Lower lobe of right lung (tissue), 2 donors: ENCODE measurements around the gene LRRC41. TPM values are rescaled to one million over a fixed set of nuclear protein-coding genes. Genes with fewer than 3 reads are reported as not detected.
"Not testable (repeated sequence)": the region's sequence is repeated elsewhere in the genome, so short reads cannot be mapped to it uniquely, and the experiment has no call there.

Experiments
- ATAC-seq, 2 donors: fragments of 200-7000 bp; cut with Tn5 transposase; one replicate each; pipeline ENCODE4 v1.9.1; 2020 to 2022; ENCODE audit warnings: mild to moderate bottlenecking in 2 of 2, moderate library complexity in 2 of 2
- DNase-seq: peaks from one replicate; pipeline ENCODE4 v3.0.0-alpha.2; 2020
- H3K27ac ChIP-seq: fragments of 200-600 bp; one replicate; pipeline ENCODE4 v1.8.0; 2022
- H3K27me3 ChIP-seq: fragments of 200-600 bp; one replicate; pipeline ENCODE4 v1.8.0; 2022; ENCODE audit warnings: low read depth
- H3K36me3 ChIP-seq: fragments of 200-600 bp; one replicate; pipeline ENCODE4 v1.8.0; 2022; ENCODE audit warnings: mild to moderate bottlenecking
- H3K4me1 ChIP-seq: fragments of 200-600 bp; one replicate; pipeline ENCODE4 v1.8.0; 2022
- H3K4me3 ChIP-seq: fragments of 200-600 bp; one replicate; pipeline ENCODE4 v1.8.0; 2022; ENCODE audit warnings: mild to moderate bottlenecking
- H3K9me3 ChIP-seq: fragments of 200-600 bp; one replicate; pipeline ENCODE4 v1.8.0; 2022
- intact Hi-C: fragments of 100-400 bp; cut with DNase I; formaldehyde crosslinking; loops from one replicate; pipeline ENCODE4 v1.11.0; 2022
- total RNA-seq: library from RNA; stranded (reverse); fragmentation: NEBNext Ultra II Directional; extraction: Animal tissue kit (Norgen Biotek cat#: 25700); gene quantifications from one replicate; pipeline ENCODE4 v1.2.1, GENCODE V29; 2021
- TF ChIP-seq, protein P1 (sequence below): fragments of 200-600 bp; IDR thresholded peaks from one replicate; pipeline ENCODE4 v1.8.0; 2022; ENCODE audit warnings: antibody characterized with exemption, mild to moderate bottlenecking
- donor health status: DM: no; HTN: yes; CAD: no; lungs with severe emphysema.

LRRC41 gene
- total RNA-seq, 1 donor from 2014 or later, result 47.6 TPM

DNA sequence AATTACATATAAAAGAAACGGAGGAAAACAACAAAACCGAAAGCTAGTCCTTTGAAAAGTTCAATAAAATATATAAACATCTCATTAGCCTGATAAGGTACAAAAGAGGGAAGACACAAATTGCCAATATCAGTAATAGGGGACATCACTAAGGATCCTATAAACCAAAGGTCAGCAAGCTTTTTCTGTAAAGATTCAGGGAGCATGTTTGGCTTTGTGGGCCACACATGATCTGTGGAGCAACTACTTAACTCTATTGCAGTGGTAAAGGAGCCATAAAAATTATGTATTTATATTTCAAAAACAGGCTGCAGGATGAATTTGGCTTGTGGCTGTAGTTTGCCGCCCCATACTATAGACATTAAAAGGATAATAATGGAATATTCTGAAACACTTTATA is 31.7 kb upstream of the LRRC41 start:
- Histone ChIP-seq H3K4me1 (peaks cover 8% of the 10 kb centered on the region), H3K27ac (no peak overlapping the region), H3K4me3 (no peak overlapping the region), H3K36me3 (no peaks in the 10 kb centered on the region), H3K27me3 (no peaks in the 10 kb centered on the region), H3K9me3 (no peaks in the 10 kb centered on the region)
- ATAC-seq (no peak), DNase-seq (no peak)
- TF ChIP-seq, protein P1, sequence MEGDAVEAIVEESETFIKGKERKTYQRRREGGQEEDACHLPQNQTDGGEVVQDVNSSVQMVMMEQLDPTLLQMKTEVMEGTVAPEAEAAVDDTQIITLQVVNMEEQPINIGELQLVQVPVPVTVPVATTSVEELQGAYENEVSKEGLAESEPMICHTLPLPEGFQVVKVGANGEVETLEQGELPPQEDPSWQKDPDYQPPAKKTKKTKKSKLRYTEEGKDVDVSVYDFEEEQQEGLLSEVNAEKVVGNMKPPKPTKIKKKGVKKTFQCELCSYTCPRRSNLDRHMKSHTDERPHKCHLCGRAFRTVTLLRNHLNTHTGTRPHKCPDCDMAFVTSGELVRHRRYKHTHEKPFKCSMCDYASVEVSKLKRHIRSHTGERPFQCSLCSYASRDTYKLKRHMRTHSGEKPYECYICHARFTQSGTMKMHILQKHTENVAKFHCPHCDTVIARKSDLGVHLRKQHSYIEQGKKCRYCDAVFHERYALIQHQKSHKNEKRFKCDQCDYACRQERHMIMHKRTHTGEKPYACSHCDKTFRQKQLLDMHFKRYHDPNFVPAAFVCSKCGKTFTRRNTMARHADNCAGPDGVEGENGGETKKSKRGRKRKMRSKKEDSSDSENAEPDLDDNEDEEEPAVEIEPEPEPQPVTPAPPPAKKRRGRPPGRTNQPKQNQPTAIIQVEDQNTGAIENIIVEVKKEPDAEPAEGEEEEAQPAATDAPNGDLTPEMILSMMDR, result no peak
- intact Hi-C loops, result no loop called here

GRCh38 chr1:46334030-46334384 is 30.6 kb upstream of the LRRC41 start:
- TF ChIP-seq, protein P1, result no peak
- Histone ChIP-seq H3K27me3 (no peaks in the 10 kb centered on the region), H3K9me3 (no peaks in the 10 kb centered on the region), H3K4me3 (no peak overlapping the region), H3K27ac (no peak overlapping the region), H3K36me3 (no peaks in the 10 kb centered on the region), H3K4me1 (no peaks in the 10 kb centered on the region)
- intact Hi-C loops, result no loop called here
- DNase-seq (no peak), ATAC-seq (no peak)

DNA sequence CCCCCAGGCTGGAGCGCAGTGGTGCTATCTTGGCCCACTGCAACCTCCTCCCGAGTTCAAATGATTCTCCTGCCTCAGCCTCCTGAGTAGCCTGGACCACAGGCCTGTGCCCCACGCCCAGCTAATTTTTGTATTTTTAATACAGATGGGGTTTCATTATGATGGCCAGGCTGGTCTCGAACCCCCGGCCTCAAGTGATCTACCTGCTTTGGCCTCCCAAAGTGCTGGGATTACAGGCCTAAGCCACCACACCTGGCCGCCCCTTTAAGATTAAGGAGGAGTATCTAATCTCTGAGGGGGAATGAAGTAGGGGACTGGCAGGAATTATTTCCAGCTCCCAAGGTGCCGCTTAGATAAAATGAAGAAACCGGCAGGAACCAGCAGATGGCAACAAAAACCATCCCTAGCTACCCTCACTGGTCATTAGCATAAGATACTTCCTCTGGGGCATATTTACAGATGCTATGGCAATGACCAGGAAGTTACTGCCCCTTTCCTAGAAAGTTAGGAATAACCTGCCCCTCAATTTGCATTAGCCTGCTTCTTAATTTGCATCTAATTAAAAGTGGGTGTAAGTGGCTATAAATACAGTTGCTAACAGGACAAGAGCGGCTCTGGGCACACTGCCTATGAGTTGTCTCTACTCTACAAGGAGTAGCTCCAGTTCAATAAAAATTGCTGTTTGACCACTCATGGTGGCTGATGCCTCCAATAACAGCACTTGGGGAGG is 30.0 kb upstream of the LRRC41 start:
- no peak for DNase-seq
- TF ChIP-seq, protein P1, result no peak
- H3K27ac ChIP-seq, result no peak overlapping the region
- ATAC-seq, result peak; percentile 56 to 65
- no peaks in the 10 kb centered on the region for H3K9me3 ChIP-seq
- H3K4me1 ChIP-seq, result no peaks in the 10 kb centered on the region
- no peaks in the 10 kb centered on the region for H3K27me3 ChIP-seq
- no peak overlapping the region for H3K4me3 ChIP-seq
- no peaks in the 10 kb centered on the region for H3K36me3 ChIP-seq
- intact Hi-C loops, result no loop called here

DNA sequence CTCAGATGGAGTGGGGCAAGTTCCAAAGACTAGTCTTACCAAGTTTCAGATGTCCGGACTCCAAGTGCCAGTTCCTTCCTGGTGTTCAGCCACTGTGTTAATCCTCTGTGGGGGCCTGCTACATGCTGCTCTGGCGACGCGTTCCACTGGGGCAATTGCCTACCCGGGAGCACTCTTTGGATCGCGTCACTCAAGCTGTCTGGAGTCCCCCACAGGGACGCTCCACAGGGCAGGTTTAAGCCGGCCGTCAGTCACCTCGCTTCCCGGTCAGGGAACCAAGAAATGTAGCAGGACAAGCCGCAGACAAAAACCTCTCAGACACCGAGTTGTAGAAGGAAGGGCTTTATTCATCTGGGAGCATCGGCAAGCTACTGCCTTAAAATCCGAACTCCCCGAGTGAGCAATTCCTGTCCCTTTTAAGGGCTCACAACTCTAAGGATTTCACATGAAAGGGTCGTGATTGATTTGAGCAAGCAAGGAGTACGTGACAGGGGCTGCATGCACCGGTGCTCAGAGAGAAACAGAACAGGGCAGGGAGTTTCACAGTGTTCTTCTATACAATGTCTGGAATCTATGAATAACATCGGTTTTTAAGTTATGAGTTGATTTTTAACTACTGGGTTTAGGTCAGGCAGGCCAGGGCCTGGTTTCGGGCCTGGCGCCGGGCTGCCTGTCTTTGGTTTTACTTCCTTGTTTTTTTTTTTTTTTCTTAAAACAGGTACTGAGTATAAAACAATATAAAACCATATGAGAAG is 28.5 kb upstream of the LRRC41 start:
- H3K9me3 ChIP-seq, H3K27me3 ChIP-seq, ATAC-seq, DNase-seq, H3K27ac ChIP-seq, H3K4me1 ChIP-seq, H3K36me3 ChIP-seq, intact Hi-C loops, H3K4me3 ChIP-seq: not testable (repeated sequence)

GRCh38 chr1:46330381-46330780 is 27.0 kb upstream of the LRRC41 start:
- H3K36me3 ChIP-seq, H3K9me3 ChIP-seq, H3K27ac ChIP-seq, H3K4me1 ChIP-seq, DNase-seq, H3K4me3 ChIP-seq, ATAC-seq, intact Hi-C loops, H3K27me3 ChIP-seq: not testable (repeated sequence)

DNA sequence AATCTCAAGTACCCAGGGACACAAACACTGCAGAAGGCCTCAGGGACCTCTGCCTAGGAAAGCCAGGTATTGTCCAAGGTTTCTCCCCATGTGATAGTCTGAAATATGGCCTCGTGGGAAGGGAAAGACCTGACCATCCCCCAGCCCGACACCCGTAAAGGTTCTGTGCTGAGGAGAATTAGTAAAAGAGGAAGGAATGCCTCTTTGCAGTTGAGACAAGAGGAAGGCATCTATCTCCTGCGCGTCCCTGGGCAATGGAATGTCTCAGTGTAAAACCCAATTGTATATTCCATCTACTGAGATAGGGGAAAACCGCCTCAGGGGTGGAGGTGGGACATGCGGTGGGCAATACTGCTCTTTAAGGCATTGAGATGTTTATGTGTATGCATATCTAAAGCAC is 26.4 kb upstream of the LRRC41 start:
- H3K27me3 ChIP-seq, H3K4me3 ChIP-seq, H3K36me3 ChIP-seq, ATAC-seq, H3K27ac ChIP-seq, H3K9me3 ChIP-seq, intact Hi-C loops, H3K4me1 ChIP-seq, DNase-seq: not testable (repeated sequence)

DNA sequence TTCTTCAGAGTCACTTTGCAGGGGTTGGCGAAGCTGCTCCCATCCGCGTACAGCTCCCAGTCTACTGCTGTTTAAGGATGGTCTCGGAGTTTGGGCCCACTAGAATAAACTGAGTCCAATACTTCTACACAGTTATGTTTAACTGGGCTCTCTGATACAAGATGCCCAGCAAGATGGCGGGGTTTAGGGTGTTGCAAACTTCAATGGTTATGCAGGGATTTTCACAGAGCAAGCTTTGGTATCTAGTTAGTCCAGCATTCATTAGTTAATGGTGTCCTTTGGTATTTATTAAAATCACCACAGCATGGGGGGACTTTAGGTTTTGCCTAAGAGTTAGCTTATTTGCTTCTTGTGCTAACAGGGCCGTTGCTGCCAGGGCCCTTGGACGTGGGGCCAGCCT is 24.8 kb upstream of the LRRC41 start:
- ATAC-seq, DNase-seq, H3K9me3 ChIP-seq, intact Hi-C loops, H3K4me1 ChIP-seq, H3K4me3 ChIP-seq, H3K36me3 ChIP-seq, H3K27me3 ChIP-seq, H3K27ac ChIP-seq: not testable (repeated sequence)

- ATAC-seq, DNase-seq, H3K27ac ChIP-seq, H3K9me3 ChIP-seq, H3K4me1 ChIP-seq, H3K4me3 ChIP-seq, H3K36me3 ChIP-seq, intact Hi-C loops, H3K27me3 ChIP-seq: not testable (repeated sequence)
Observed at GRCh38 chr1:46325285-46326076, 22.1 kb upstream of the LRRC41 start.

GRCh38 chr1:46322191-46322590 is 18.8 kb upstream of the LRRC41 start:
- intact Hi-C loops, ATAC-seq, H3K9me3 ChIP-seq, H3K27me3 ChIP-seq, H3K27ac ChIP-seq, H3K4me1 ChIP-seq, DNase-seq, H3K4me3 ChIP-seq, H3K36me3 ChIP-seq: not testable (repeated sequence)
